HFFc6 (cell line): Measurements from ENCODE around the gene MALT1. TPM values are rescaled to one million over a fixed set of nuclear protein-coding genes. Genes with fewer than 3 reads are reported as not detected.

ENCODE experiments used
- DNase-seq: peaks from one replicate; pipeline ENCODE4 v3.0.0-alpha.2; 2018
- H3K27ac Mint-ChIP-seq: 2 replicates; pipeline ENCODE4 v1.8.0; 2020; ENCODE audit warnings: mild to moderate bottlenecking, mixed read lengths
- H3K27me3 Mint-ChIP-seq: 2 replicates; pipeline ENCODE4 v1.8.0; 2021; ENCODE audit warnings: mild to moderate bottlenecking, moderate library complexity, mixed read lengths; ENCODE audit not compliant: insufficient read depth
- H3K36me3 Mint-ChIP-seq: 2 replicates; pipeline ENCODE4 v1.8.0; 2021; ENCODE audit warnings: low read depth, mixed read lengths
- H3K4me1 Mint-ChIP-seq: 2 replicates; pipeline ENCODE4 v1.8.0; 2020; ENCODE audit warnings: low read depth, mixed read lengths
- H3K4me3 Mint-ChIP-seq: 2 replicates; pipeline ENCODE4 v1.8.0; 2020; ENCODE audit warnings: mild to moderate bottlenecking, moderate library complexity, mixed read lengths
- H3K9me3 Mint-ChIP-seq: 2 replicates; pipeline ENCODE4 v1.8.0; 2020; ENCODE audit warnings: mild to moderate bottlenecking, mixed read lengths
- CTCF ChIP-seq: fragments of 200-600 bp; sonication (generic); IDR thresholded peaks from 2 replicates; pipeline ENCODE4 v1.5.0; 2021; ENCODE audit warnings: antibody characterized with exemption, mild to moderate bottlenecking
- total RNA-seq, 6 experiments: library from RNA; stranded (reverse); fragmentation: NEBNext Ultra II Directional; extraction: Animal tissue kit (Norgen Biotek cat#: 25700); gene quantifications; 2 replicates in 1 of 6; 3 replicates in 5 of 6; pipeline ENCODE4 v1.2.3, GENCODE V29; 2021

MALT1 gene
- total RNA-seq, 6 experiments from 2014 or later, result 19.9 to 25.6 (median 22.4) TPM

- no peaks in the 10 kb centered on the region for H3K36me3 Mint-ChIP-seq
- TF ChIP-seq CTCF, result no peak
- peak overlapping the region; percentile 52 for H3K4me3 Mint-ChIP-seq
- H3K9me3 Mint-ChIP-seq, result no peaks in the 10 kb centered on the region
- no peak for DNase-seq
- peaks cover 69% of the 10 kb centered on the region for H3K4me1 Mint-ChIP-seq
- H3K27me3 Mint-ChIP-seq, result no peaks in the 10 kb centered on the region; the same call in 1 of the 2 replicates
- H3K27ac Mint-ChIP-seq, result peak overlapping the region; percentile 44
Observed at GRCh38 chr18:58666176-58666575, 5.1 kb upstream of the MALT1 start.

- peak overlapping the region; percentile 47; the same call in 1 of the 2 replicates for H3K27ac Mint-ChIP-seq
Observed at GRCh38 chr18:58668211-58668610, 3.1 kb upstream of the MALT1 start.

GRCh38 chr18:58668897-58669296 lies 2.4 kb upstream of the MALT1 start:
- H3K9me3 Mint-ChIP-seq, result no peaks in the 10 kb centered on the region
- peak overlapping the region; percentile 87 for H3K4me3 Mint-ChIP-seq
- peak overlapping the region; percentile 79 for H3K27ac Mint-ChIP-seq
- H3K36me3 Mint-ChIP-seq, result peaks cover 3% of the 10 kb centered on the region; the same call in 1 of the 2 replicates
- peaks cover 73% of the 10 kb centered on the region for H3K4me1 Mint-ChIP-seq
- no peaks in the 10 kb centered on the region; the same call in 1 of the 2 replicates for H3K27me3 Mint-ChIP-seq
- peak; percentile 48 for DNase-seq
- TF ChIP-seq CTCF, result no peak

More at GRCh38 chr18:58668211-58668610, 3.1 kb upstream of the MALT1 start:
- DNase-seq, result no peak
- TF ChIP-seq CTCF, result no peak
- H3K4me3 Mint-ChIP-seq, result peak overlapping the region; percentile 57; the same call in 1 of the 2 replicates
- H3K36me3 Mint-ChIP-seq, result no peaks in the 10 kb centered on the region
- H3K27me3 Mint-ChIP-seq, result no peaks in the 10 kb centered on the region; the same call in 1 of the 2 replicates
- H3K4me1 Mint-ChIP-seq, result peaks cover 66% of the 10 kb centered on the region
- H3K9me3 Mint-ChIP-seq, result no peaks in the 10 kb centered on the region

- Mint-ChIP-seq H3K9me3 (no peaks in the 10 kb centered on the region), H3K27ac (peak overlapping the region; percentile 79), H3K4me1 (peaks cover 82% of the 10 kb centered on the region), H3K4me3 (peak overlapping the region; percentile 87), H3K27me3 (no peaks in the 10 kb centered on the region; the same call in 1 of the 2 replicates), H3K36me3 (peaks cover 5% of the 10 kb centered on the region; the same call in 1 of the 2 replicates)
- no peak for TF ChIP-seq CTCF
- DNase-seq, result peak; percentile 39
Observed at GRCh38 chr18:58669731-58670378, 1.4 kb upstream of the MALT1 start.

- Mint-ChIP-seq H3K36me3 (peaks cover 5% of the 10 kb centered on the region; the same call in 1 of the 2 replicates), H3K4me3 (peak overlapping the region; percentile 87), H3K4me1 (peaks cover 85% of the 10 kb centered on the region), H3K9me3 (no peaks in the 10 kb centered on the region), H3K27me3 (no peaks in the 10 kb centered on the region; the same call in 1 of the 2 replicates), H3K27ac (peak overlapping the region; percentile 79)
- TF ChIP-seq CTCF, result no peak
- DNase-seq, result no peak
Observed at GRCh38 chr18:58670404-58671110, 708 bp upstream of the MALT1 start.
